NCI-H748 treated with DMSO at 0.1 percent for 48 hours (cell line): ENCODE results near the gene DCTN2.

Experiments used
- DNase-seq: peaks from one replicate; lab custom pipeline; 2025; lab: John Stamatoyannopoulos, UW

Gene DCTN2

DNA sequence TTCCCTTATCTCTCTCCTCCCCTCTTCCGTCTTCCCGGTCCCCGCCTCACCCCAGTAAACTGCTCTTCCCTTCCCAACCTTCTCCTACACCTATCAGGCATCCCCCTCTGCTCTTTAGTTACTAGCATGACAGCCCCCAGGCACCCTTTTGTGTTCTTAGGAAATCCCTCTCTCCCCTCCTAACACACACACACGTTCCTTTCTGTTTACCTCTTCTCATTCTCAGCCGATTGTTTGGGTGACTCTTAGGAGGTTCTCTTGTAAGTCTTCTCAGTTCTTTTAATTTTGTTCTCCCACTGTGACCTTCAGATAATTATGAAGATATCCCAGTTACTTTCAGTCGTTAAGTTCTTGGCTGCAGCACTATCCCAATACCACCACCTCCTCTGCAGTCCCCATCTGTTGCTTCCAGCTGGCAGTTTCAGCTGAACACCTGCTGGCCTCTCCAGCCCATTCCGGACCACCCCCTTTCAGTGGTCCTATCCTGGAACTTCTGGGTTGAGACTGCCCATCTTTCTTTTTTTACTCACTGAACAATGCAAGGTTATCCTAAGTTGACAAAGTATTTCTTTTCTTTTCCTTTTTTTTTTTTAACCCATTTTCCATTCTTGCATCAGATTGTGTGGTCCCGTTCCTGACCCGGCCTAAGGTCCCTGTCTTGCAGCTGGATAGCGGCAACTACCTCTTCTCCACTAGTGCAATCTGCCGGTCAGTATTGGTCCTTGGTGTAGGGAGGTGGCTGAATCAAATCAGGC lies 58.4 kb downstream of the DCTN2 start:
- DNase-seq: no peak

DNA sequence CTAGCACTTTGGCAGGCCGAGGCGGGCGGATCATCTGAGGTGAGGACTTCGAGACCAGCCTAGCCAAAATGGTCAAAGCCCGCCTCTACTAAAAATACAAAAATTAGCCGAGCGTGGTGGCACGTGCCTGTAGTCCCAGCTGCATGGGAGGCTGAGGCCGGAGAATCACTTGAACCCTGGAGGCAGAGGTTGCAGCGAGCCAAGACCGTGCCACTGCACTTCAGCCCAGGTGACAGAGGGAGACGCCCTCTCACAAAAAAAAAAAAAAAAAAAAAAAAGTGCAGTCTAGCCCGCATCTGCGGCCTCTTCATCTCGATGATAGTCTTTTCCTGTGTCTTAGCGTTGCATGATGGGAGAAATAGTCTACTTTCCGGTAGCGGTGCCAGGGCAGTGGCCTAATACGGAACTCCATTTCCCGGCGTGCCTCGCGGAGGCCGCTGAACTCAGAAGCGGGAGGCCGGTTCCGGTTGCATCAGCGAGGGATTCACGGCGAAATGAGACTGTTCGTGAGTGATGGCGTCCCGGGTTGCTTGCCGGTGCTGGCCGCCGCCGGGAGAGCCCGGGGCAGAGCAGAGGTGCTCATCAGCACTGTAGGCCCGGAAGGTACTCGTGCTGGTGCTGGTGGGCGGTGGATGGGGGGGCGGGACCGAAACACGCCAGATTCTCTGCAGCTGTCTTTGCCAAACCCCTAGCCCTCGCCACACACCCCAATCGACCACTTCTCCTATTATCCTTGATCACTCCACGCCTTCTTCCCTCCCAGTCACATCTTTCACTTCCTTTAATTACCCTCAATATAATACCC lies 59.2 kb downstream of the DCTN2 start, which contains the start of gene MARS1:
MARS1 (plus strand) TSS at position 472 of the 805 bp plus-strand sequence; CDS start at position 495, 23 bp downstream.
- peak; percentile 92 for DNase-seq

DNA sequence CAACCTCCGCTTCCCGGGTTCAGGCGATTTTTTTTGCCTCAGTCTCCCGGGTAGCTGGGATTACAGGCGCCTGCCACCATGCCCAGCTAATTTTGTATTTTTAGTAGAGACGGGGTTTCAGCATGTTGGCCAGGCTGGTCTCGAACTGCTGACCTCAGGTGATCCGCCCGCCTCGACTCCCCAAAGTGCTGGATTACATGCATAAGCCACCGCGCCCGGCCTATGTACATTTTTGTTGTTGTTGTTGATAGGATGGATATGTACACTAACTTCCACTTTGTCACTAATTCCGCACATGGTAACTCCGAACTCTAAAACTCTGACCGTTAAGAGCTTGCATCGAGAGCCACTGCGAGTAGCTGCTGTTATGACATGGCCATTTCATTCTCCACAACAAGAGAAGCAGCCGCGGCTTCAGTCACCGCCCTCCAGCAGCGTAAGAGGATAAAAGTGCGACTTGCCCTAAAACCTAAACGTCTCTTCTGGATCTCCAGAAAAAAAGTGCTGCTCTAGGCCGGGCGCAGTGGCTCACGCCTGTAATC lies 59.9 kb downstream of the DCTN2 start:
- DNase-seq: no peak

DNA sequence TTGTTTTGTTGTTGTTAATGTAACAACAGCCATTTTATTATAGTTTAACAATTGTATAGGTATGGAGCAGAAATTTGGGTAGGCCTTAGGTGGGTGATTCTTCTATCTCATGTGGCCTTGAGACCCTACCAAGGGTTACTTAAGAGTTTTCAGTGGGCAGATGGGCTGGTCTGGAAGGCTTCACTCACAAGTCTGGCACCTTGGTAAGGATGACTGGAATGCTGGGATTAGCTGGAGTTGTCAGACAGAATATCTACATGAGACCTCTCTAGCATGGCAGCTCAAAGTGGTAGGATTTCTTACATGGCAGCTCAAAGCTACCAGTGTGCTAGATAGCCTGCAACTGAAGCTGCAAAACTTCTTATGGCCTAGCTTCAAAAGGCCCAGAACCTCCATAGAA lies 61.3 kb downstream of the DCTN2 start:
- DNase-seq: no peak

DNA sequence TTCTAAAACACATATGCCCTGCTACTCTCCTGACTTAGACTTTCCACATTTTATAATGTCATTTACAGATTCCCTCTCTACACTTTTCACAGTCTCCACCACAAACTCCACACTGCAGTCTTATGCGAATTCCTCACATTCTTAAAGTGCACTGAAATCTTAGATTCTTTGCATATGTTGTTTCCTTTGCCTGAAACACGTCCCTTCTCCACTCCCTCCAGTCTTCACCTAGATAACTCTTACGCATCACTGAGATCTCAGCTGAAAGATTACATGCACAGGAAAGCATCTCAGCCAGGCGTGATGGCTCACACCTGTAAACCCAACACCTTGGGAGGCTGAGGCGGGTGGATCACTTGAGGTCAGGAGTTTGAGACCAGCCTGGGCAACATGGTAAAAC lies 63.5 kb downstream of the DCTN2 start:
- no peak for DNase-seq

DNA sequence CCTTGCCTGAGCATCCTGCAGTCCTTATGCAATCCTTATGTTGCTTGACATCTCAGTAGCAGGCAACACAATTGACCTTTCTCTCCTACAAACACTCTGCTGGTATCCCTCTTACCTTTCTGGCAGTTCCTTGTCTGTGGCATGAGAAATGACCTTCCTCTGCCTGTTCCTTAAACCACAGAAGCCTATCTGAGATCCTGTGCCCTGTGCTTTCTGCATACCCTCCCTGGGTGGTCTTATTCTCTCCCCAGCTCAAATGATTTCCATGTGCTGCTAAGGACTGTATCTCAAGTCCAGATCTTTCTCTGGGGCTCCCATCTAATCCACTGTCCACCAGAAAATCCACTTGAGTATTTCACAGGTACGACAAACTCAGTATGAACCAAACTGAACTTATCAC lies 65.3 kb downstream of the DCTN2 start:
- no peak for DNase-seq
